Measurements from ENCODE around the gene DENND5A.

Gene DENND5A

GRCh38 chr11:9265211-9266131 lies at the start of gene DENND5A:
TSS of gene DENND5A (minus strand) at chr11:9265350. CDS start at chr11:9265069, 281 bp downstream.
- no peak for DNase-seq (ENCODE audit: low spot score)

DNA sequence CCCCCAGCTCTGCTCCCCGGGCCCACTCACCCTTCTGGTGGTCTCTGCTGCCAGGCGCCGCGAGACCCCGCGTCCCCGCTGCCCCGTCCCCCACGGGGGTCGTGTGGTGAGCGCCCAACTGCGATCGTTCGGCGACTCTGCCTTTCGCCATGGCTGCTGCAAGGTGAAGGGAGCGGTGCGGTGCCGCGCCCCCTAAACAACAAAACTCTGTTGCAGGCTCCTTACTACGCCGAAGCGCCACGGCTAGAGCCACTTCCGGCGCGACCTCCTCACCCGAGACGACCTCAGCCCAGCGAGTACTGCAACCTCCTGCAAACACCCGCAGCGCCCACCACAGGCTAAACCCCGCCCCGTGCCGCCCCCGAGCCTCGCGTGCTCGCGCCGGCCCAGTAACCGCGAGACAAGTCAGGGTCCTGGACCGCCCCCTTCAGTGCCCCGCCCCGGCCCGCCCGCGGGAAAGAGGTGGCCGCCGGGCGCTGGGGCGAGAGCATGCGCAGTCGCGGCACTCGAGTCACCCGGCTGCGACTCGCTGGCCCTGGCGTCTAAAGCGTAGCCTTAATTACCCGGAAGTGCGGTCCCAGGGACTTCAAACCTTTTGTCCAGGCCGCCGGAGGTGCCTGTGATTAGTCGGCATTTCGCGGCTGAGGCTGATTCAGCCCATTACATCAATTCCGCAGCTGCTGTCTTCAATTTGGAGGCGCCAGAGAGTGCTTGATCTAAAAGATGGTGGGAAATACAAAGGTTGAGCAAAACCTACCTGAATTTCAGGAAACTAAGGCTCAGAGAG lies 49.3 kb upstream of the DENND5A start, which contains the start of gene TMEM41B:
Gene TMEM41B, minus strand, starts transcription at position 303 of the 787 bp plus-strand sequence. Its CDS starts 152 bp downstream, at position 151.
- peak; percentile 97 for DNase-seq (ENCODE audit: low spot score)

DNA sequence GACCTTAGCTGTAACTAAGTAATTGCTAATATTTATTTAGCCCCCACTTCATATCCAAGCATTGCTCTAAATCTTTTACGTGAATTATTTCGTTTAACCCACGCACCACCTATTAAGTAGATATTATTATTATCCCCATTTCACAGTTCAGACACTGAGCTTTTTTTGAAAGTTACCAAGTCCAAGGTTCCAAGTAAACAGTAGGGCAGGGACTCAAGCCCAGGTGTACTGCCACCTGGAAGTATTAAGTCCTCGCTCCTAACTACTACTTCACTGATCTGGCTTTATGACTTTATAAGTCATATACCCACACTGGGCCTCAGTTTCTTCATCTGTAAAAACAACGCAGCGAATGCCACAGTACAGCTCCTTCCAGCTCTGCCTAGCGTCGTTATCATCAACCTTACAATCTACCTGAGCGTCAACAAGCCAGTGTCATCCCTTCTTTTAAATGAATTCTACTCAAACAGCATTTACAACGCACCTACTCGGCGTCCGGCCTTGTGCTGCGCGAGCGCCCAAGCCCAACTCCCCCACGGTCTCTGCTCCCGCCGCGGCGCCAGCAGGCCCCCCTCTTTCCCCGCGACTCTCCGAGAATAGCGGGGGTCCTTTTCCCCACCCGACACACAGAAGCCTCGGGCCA lies 48.6 kb upstream of the DENND5A start:
- peak; percentile 23 for DNase-seq (ENCODE audit: low spot score)

GRCh38 chr11:9310485-9311090 lies 45.4 kb upstream of the DENND5A start:
- no peak for DNase-seq (ENCODE audit: low spot score)

DNA sequence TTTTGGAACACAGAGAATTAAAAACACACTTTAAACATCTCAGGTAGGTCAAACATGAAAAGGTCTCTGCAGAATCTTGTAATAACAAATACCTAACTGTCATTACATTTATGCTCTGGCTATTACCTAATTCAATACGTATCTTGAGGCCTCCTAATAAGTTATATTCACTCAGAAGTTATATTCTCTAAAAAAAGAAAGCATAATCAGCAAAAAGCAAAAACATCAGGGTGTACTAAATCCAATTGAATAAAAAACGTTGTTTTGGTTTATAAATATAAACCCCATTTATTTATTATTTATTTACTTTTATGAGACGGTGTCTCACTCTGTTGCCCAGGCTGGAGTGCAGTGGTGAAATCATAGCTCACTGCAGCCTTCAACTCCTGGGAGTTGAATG lies 39.0 kb upstream of the DENND5A start:
- no peak for DNase-seq (ENCODE audit: low spot score)

DNA sequence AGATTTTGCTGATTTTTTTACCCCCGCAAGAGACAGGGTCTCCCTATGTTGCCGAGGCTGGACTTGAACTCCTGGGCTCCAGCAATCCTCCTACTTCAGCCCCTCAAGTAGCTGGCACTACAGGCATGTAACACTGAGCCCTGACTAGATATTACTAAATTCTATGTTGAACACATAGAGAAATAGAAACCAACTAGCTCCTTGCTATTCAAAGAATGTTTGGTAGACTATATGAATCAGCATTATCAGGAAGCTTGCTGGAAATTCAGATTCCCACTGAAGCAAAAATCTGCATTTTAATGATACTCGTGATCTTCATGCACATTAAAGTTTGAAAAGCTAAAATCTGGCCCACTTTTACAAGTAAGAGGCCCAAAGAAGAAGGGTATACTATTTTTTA lies 37.3 kb upstream of the DENND5A start:
- no peak for DNase-seq (ENCODE audit: low spot score)

DNA sequence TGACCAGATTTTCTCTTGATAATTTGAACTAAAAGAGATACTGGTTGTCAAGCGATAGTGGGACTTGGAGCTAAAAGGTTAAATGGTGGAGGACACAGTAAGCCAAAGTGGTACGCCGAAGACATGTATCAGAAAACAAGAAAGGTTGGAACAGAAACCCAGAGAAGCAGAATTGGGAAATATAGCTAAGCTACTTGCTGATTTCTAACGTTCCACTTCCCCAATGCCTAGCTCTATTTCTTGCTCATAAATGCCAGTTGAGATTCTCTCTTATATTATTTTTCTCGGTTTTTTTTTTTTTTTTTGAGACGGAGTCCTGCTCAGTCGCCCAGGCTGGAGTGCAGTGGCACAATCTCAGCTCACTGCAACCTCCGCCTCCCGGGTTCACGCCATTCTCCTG lies 36.6 kb upstream of the DENND5A start:
- DNase-seq (ENCODE audit: low spot score), result no peak

- no peak for DNase-seq (ENCODE audit: low spot score)
These were observed 28.5 kb upstream of the DENND5A start for GRCh38 chr11:9293646-9294045.

GRCh38 chr11:9285850-9286587 lies 20.9 kb upstream of the DENND5A start:
- peak; percentile 75 for DNase-seq (ENCODE audit: low spot score)

- DNase-seq (ENCODE audit: low spot score), result peak; percentile 37
These were observed 15.6 kb upstream of the DENND5A start for GRCh38 chr11:9280655-9281301.

DNA sequence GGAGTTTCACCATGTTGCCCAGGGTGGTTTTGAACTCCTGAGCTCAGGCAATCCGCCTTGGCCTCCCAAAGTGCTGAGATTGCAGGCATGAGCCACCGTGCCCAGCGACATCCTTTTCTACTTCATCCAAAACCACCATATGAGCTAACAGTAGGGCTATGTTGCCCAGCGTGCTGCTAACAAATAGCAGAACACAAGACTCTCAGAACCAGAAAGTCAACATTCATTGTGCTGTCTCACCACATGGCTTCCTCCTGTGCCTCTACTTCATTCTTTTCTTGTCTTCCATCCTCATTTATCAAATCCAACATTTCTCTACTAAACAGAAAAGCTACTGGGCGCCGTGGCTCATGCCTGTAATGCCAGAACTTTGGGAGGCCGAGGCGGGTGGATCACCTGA lies 12.0 kb upstream of the DENND5A start:
- DNase-seq (ENCODE audit: low spot score), result no peak

GRCh38 chr11:9276571-9276970 lies 11.4 kb upstream of the DENND5A start:
- DNase-seq (ENCODE audit: low spot score), result peak; percentile 37

DNA sequence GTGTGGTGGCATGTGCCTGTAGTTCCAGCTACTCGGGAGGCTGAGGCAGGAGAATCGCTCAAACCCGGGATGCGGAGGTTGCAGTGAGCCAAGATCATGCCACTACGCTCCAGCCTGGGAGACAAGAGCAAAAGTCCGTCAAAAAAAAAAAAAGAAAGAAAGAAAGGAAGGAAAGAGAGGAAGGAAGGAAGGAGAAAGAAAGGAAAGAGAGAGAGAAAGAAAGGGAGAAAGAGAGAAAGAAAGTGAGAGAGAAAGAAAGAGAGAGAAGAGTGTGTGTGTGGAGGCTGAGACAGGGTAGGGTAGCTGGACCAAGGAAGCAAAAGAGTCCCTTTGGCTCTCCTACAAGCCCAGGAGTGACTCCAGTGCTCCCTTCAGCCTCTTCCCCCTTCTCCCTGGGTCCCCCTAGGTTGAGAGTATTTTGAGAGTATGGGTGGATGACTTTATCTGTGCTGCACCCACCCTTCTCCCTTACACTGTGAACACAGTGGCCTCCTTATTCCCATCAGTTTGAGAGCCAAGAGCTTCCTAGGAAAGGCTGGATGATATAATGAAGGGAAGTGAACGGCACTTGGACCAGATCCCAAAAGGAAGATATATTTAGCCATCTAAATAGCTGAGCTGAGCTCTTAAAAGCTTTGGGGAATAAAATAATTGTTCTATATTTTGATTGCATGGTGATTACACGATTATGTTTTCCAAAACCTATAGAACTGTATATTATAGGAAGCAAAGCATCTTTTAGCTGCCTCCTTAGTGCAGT lies 9.5 kb upstream of the DENND5A start:
- no peak for DNase-seq (ENCODE audit: low spot score)

DNA sequence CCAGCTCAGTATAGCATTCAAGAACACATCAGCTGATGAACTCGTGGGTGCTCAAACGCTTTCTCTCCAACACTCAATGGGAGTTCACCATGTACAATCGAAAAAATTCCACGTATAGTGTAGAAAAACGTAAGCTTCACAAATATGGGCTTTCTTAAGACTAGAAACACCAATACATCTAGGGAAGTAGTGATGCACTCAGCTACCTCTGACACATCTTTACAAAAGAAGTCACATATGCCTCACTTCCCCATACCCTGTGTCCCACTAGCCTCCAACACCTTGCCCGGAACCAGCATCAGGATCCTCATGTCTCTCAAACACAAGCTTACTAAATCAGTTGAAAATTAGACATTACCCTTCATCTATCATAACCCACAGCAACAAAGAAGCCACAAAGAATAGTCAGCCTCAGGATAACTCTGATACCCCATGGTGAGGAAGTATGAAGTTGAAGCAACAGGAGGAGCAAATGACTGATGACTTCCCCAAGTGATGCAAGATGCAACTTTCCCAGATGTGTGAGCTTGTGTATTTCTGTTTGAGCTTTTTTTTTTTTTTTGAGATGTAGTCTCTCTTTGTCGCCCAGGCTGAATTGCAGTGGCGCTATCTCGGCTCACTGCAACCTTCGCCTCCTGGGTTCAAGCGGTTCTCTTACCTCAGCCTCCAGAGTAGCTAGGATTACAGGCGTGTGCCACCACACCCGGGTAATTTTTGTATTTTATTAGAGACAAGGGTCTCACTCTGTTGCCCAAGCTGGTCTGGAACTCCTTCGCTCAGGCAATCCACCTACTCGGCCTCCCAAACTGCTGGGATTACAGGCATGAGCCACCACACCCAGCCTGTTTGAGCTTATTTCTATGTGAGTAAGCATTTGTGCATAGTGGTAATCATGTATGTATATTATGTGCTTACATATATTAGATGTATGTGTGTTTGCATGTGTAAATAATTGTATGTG lies 8.5 kb upstream of the DENND5A start:
- DNase-seq (ENCODE audit: low spot score), result no peak

- DNase-seq (ENCODE audit: low spot score), result no peak
These were observed 4.4 kb upstream of the DENND5A start for GRCh38 chr11:9269492-9270013.

DNA sequence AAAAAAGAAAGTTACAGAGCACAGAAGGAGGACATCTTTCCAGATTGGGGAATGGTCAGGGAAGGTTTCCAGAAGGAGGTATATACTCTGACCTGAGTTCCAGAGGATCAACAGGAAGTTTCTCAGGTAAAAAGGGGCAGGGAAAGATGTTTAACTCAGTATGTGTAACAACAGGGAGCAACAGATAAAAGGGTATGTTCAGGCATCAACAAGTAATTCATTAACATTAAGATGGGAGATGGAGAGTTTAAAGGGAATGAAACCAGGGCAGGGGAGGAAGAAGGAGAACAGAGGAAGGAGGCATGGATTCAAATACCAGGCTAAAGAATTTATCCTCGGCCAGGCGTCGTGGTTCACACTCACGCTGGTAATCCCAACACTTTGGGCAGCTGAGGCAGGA lies 2.5 kb upstream of the DENND5A start:
- DNase-seq (ENCODE audit: low spot score), result no peak

- DNase-seq (ENCODE audit: low spot score), result no peak
These were observed 1.8 kb upstream of the DENND5A start for GRCh38 chr11:9266926-9267325.

DNA sequence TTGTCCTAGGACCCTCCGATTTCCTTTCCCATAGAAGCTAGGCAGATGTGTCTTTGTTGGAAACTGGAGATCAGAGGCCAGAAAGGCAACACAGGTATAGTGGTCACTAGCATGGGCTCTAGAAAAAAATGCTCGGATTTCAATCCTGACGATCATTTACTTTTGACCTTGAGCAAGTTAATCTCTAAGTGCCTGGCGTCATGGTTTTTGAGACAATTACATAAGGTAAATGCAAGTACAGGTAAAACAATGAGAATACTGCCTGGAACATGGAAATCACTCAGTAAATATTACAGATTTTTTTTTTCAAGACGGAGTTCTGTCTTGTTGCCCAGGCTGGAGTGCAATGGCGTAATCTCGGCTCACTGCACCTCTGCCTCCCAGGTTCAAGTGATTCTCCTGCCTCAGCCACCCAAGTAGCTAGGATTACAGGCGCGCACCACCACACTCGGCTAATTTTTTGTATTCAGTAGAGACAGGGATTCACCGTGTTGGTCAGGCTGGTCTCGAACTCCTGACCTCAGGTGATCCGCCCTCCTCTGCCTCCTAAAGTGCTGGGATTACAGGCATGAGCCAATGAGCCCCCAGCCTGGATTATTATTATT lies 1.1 kb upstream of the DENND5A start:
- DNase-seq (ENCODE audit: low spot score), result no peak

Data from hematopoietic multipotent progenitor cell treated with erythropoietin and hydrocortisone succinate and interleukin-3 and kit ligand, for 15 days (in vitro differentiated cells).